ENCODE measurements around the gene CAPZA1. TPM values are rescaled to one million over a fixed set of nuclear protein-coding genes. Genes with fewer than 3 reads are reported as not detected.
A peak's percentile ranks its signal among the peaks of the same experiment; 100 is the strongest.

CAPZA1 gene
- total RNA-seq, 2 experiments from 2014 or later, result 234 TPM

DNA sequence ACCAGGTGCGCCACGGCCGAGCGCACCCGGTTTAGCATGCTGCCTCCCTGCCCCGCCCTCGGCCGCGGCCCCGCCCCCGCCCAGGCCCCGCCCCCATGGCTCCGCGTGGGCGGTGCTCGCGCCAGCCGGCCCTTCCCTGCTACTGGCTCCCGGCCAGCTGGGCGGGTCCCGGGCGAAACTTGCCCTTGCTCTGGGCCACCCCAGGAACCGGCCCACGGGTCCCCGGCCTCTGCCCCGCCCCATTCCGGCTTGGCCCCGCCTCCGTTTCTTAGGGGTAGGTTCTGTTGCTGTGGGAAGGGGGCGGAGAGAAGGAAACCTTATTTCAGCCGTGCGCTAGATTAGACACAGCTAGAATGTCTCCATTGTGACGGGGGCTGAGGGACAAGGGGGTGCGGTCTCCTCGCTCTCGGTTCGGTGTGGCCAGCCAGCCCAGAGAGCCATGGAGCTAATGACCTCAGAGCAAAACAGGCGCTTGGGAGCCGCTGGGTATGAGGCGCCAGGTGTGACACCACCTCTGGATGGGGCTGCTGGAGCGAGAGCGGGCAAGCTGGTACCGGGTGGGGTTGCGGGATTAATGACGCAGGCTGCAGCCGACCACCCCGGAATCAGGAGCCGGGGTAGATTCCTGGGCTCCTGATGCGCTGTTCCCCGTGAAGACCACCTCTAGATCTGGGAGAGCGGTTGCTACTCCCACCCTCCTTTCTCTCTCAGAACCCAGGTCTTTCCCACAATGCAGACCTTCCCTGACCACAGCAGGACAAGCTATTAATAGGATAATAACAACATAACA, 95.8 kb downstream of the CAPZA1 start, which contains the start of gene PPM1J:
Gene PPM1J (minus strand): TSS at position 69 of the 790 bp plus-strand sequence. CDS start 31 bp downstream, at position 38.
- peak within 1 kb of the TSS; percentile 78 for H3K4me3 ChIP-seq (ENCODE audit: low read depth, low read length, poor library complexity, severe bottlenecking)
- no peaks in the 10 kb centered on the region for H3K9me3 ChIP-seq (ENCODE audit: low read length)
- peaks cover 20% of the 10 kb centered on the region for H3K4me1 ChIP-seq (ENCODE audit: insufficient read depth, low read length, poor library complexity, severe bottlenecking)
- H2AFZ ChIP-seq (ENCODE audit: low read length), result peak within 1 kb of the TSS; percentile 83
- peak within 1 kb of the TSS; percentile 97 for H3K4me2 ChIP-seq (ENCODE audit: low read length)
- no peaks in the 10 kb centered on the region for H3K36me3 ChIP-seq (ENCODE audit: insufficient read depth, low read length)
- intact Hi-C loops (cut with micrococcal nuclease; ENCODE audit: unreplicated experiment), result loop anchor here (1.0 to 5.0 kb wide), 6 partner anchors 89 to 962 kb away; partner anchors contain the start of genes CAPZA1, LRIG2 and ST7L
- POLR2A ChIA-PET, result interaction anchor here (0.5 to 1.8 kb wide), 13 partner anchors 11 to 1155 kb away, joined by 3 to 7 read pairs (median 5); no protein-coding TSS in a partner anchor
- H3K79me2 ChIP-seq (ENCODE audit: insufficient read depth, low read depth, low read length), result no peaks in the 10 kb centered on the region
- H3K27ac ChIP-seq (ENCODE audit: low read depth, low read length, poor library complexity, severe bottlenecking), result no peak within 1 kb of the TSS
- H4K20me1 ChIP-seq (ENCODE audit: insufficient read depth, low read length), result no peaks in the 10 kb centered on the region
- no peak for TF ChIP-seq EZH2phosphoT487 (IDR thresholded peaks at IDR 0.05; ENCODE audit: borderline replicate concordance, low read depth, low read length)
- TF ChIP-seq, protein P1, sequence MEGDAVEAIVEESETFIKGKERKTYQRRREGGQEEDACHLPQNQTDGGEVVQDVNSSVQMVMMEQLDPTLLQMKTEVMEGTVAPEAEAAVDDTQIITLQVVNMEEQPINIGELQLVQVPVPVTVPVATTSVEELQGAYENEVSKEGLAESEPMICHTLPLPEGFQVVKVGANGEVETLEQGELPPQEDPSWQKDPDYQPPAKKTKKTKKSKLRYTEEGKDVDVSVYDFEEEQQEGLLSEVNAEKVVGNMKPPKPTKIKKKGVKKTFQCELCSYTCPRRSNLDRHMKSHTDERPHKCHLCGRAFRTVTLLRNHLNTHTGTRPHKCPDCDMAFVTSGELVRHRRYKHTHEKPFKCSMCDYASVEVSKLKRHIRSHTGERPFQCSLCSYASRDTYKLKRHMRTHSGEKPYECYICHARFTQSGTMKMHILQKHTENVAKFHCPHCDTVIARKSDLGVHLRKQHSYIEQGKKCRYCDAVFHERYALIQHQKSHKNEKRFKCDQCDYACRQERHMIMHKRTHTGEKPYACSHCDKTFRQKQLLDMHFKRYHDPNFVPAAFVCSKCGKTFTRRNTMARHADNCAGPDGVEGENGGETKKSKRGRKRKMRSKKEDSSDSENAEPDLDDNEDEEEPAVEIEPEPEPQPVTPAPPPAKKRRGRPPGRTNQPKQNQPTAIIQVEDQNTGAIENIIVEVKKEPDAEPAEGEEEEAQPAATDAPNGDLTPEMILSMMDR (conservative IDR thresholded peaks at IDR 0.05; ENCODE audit: low read length), result no peak
- no TSS peak for BruUV-seq (replicated peaks)
- H3K9me2 ChIP-seq (ENCODE audit: insufficient read depth, low read length), result no peaks in the 10 kb centered on the region
- peak; percentile 94 for DNase-seq (ENCODE audit: low spot score)
- CTCF ChIA-PET (ENCODE audit: unreplicated experiment), result interaction anchor here (0.5 to 1.7 kb wide), 6 partner anchors 10 to 357 kb away, joined by 3 to 5 read pairs (median 3); partner anchors contain the start of gene LRIG2

GRCh38 chr1:112716133-112716720, 96.6 kb downstream of the CAPZA1 start:
- Histone ChIP-seq H3K9me2 (ENCODE audit: insufficient read depth, low read length) (no peaks in the 10 kb centered on the region), H3K9me3 (ENCODE audit: low read length) (no peaks in the 10 kb centered on the region), H3K4me1 (ENCODE audit: insufficient read depth, low read length, poor library complexity, severe bottlenecking) (peaks cover 20% of the 10 kb centered on the region), H3K4me3 (ENCODE audit: low read depth, low read length, poor library complexity, severe bottlenecking) (peak overlapping the region; percentile 78), H3K79me2 (ENCODE audit: insufficient read depth, low read depth, low read length) (no peaks in the 10 kb centered on the region), H3K36me3 (ENCODE audit: insufficient read depth, low read length) (no peaks in the 10 kb centered on the region), H3K4me2 (ENCODE audit: low read length) (peak overlapping the region; percentile 97), H3K27ac (ENCODE audit: low read depth, low read length, poor library complexity, severe bottlenecking) (no peak overlapping the region), H4K20me1 (ENCODE audit: insufficient read depth, low read length) (no peaks in the 10 kb centered on the region), H2AFZ (ENCODE audit: low read length) (peak overlapping the region; percentile 83; the same call in 1 of the 2 replicates)
- POLR2A ChIA-PET, result interaction anchor here (0.7 to 1.8 kb wide), 3 partner anchors 9 to 322 kb away, joined by 3 to 6 read pairs (median 3); no protein-coding TSS in a partner anchor
- intact Hi-C loops (cut with micrococcal nuclease; ENCODE audit: unreplicated experiment), result loop anchor here (1.0 to 5.0 kb wide), 2 partner anchors 88 to 961 kb away; no protein-coding TSS in a partner anchor
- no TSS peak for BruUV-seq (replicated peaks)
- TF ChIP-seq, protein P1 (conservative IDR thresholded peaks at IDR 0.05; ENCODE audit: low read length), result peak; percentile 98
- TF ChIP-seq EZH2phosphoT487 (IDR thresholded peaks at IDR 0.05; ENCODE audit: borderline replicate concordance, low read depth, low read length), result no peak
- DNase-seq (ENCODE audit: low spot score), result peak; percentile 83
- CTCF ChIA-PET (ENCODE audit: unreplicated experiment), result interaction anchor here (0.5 to 1.2 kb wide), 3 partner anchors 91 to 357 kb away, joined by 3 to 5 read pairs (median 3); partner anchors contain the start of gene LRIG2

Data from OCI-LY7 (cell line).